GM18951 (cell line): ENCODE data around the gene ALLC.

Experiments
- POLR2A ChIP-seq: IDR thresholded peaks from 4 replicates; pipeline ENCODE4 v1.6.1; 2011; ENCODE audit warnings: mild to moderate bottlenecking; ENCODE audit not compliant: insufficient read length, insufficient read depth; ENCODE audit errors: extremely low read depth
- in situ Hi-C: fragments of 300-500 bp; cut with MboI; formaldehyde crosslinking; loops from one replicate; pipeline ENCODE4 v1.12.0; 2022; ENCODE audit warnings: low sequenced_read_pairs, mixed read lengths, inconsistent platforms; ENCODE audit not compliant: unreplicated experiment

The ALLC gene

DNA sequence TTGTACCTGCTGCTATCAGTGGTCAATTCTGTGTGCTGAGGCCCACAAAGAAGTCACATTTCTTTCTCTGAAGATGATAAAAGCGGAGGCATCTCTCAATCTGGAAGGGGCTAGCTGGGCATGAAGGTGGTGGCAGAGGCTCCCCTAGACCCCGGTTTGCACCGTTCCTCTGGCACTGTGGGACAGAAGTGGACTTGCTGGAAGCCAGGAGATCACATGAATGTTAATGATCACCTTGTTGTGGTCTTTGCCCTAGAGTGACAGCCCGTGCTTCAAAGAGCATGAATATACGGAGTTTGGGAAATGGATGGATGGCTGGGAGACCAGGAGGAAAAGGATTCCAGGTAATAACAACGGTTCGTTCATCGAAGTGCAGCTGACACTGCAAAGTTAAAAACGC, 20.2 kb downstream of the ALLC start:
- in situ Hi-C loops: no loop called here
- no peak for TF ChIP-seq POLR2A

DNA sequence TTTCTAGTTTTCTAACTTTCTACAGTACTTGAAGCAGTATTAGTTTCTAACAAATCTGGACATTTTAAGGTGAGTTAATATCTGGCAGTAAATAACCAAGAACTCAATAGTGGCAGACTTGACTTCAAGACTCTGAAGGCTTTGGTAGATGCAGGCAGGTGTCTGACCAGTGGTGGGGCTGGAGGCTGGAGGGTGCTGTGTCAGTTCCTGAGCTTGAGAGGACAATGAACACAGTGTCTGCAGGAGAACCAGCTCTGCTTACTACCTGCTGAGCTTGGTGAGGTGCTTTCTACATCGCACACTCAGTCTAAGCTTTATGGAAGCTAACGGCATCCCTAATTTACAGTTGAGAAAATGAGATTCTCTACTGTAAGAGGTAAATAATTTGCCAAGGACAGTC, 21.2 kb downstream of the ALLC start:
- in situ Hi-C loops: no loop called here
- TF ChIP-seq POLR2A: no peak

DNA sequence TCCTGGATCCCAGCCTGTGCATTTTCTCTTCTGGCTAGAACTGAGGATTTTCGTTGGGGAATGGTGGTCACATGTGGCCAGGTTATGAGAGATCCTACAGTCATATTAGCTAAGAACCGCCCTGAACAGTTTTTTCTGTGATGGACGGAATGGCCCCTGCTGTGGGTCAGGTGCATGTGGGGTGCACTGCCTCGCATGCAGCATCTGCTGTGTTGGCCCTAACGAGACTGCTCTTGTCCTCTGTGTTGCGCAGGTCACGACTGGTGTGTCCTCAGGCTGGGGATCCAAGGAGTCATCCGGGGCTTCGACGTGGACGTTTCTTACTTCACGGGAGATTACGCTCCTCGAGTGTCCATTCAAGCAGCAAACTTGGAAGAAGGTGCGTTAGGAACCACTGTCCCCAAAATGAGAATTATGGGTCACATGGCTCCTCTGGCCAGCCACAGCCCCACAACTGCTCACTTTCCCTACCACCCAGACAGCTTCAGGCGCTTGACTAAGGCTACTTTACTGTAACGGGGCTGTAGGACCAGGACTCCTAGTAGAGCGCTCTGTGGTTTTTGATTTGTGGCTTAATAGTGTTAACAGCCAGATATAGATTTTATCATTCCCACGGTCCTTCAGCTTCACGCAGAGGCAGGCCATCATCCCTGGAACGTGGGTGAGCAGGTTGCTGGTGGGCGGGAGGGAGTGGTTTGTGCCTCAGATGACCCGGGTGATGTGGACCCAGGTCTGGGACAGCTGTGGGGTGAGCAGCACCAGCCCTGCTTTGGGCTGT, 21.8 kb downstream of the ALLC start:
- no peak for TF ChIP-seq POLR2A
- in situ Hi-C loops: no loop called here

DNA sequence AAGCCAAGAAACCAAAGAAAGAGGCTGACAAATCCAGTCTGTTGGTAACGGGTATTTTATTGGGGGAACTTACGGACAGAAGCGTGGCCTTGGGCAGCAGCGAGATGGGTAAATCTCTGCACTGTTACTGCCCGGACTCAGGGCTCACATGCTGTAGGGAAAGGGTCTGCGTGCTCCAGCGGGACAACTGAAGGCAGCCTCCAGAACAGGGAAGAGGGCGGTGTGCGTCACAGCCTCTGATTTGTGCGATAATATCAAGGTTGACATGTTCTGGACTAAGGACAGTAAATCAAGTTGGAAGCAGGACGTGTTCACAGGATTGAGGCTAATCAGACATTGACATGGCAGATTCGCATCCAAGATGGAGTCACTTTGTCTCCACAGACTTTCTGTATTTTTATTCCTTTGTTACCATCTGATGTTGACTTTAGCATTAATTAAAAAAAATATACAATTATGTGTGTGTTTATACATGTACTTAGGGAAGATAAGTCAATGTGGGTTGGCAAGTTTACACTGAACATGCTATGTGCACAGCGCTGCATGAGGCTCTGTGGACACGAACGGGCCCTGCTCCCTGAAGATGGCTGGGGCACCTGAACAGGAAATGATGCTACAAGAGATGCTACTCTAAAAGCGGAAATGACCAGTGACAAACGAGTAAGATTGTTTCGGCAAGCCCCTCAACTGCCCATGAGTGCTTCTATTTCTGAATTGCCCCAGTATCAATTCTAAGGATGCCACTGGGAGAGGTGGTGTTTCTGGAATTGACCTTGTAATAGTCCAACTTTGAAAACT, 22.7 kb downstream of the ALLC start:
- no peak for TF ChIP-seq POLR2A
- in situ Hi-C loops: no loop called here

DNA sequence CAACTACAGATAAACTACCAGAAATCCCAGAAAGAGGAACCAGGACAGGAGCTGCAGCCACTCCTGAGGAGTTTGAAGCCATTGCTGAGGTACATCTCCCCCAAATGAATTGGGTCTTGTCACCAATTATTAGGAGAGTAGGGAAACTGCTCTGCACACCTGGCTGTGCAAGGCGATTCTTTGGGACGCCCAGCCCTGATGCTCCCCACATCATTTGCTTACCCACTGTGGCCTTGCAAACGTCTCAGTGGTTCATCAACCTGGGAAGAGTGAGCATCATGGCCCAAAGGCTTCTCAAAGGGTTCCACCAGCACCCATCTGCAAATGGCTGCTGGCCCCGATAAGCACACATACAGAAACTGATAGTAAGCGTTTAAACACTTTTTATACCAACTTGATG, 23.6 kb downstream of the ALLC start:
- TF ChIP-seq POLR2A: no peak
- in situ Hi-C loops: no loop called here

DNA sequence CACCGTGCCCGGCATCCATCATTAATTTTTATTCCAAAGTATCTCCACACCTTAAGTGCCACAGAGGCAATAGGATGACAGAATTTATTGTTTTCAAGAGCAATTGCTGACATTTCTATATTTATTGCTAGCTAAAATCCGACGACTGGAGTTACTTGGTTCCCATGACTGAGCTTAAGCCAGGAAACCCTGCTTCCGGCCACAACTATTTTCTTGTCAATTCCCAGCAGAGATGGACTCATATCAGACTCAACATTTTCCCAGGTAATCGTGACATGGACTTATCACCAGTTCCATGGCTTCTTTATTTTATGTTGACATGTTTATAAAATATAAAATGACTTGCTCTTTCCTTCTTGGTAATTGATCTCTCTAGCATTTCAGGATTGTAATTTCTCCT, 24.8 kb downstream of the ALLC start:
- TF ChIP-seq POLR2A: no peak
- in situ Hi-C loops: no loop called here

DNA sequence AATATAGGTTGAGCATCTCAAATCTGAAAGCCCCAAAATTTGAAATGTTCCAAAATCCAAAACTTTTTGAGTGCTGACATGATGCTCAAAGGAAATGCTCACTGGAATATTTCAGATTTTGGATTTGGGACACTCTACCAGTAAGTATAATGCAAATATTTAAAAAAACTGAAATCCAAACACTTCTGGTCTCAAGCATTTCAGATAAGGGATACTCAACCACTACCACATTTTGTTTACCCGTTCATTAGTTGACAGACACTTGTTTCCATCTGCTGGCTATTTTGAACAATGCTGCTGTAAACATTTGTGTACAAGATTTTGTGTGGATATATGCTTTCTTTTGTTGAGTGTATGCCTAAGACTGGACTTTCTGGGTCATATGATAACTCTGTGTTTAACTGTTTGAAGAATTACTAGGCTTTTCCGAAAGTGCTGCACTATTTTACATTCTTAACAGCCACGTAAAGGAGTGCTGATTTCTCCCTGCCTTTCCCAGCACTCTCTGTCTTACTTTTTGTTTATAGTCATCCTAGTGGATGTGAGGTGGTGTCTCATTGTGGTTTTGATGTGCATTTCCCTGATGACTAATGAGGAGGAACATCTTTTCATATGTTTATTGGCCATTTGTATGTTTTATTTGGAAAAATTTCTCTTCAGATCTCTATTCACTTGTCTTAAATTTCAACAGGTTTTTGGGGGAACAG, 25.9 kb downstream of the ALLC start:
- in situ Hi-C loops: no loop called here
- TF ChIP-seq POLR2A: no peak

DNA sequence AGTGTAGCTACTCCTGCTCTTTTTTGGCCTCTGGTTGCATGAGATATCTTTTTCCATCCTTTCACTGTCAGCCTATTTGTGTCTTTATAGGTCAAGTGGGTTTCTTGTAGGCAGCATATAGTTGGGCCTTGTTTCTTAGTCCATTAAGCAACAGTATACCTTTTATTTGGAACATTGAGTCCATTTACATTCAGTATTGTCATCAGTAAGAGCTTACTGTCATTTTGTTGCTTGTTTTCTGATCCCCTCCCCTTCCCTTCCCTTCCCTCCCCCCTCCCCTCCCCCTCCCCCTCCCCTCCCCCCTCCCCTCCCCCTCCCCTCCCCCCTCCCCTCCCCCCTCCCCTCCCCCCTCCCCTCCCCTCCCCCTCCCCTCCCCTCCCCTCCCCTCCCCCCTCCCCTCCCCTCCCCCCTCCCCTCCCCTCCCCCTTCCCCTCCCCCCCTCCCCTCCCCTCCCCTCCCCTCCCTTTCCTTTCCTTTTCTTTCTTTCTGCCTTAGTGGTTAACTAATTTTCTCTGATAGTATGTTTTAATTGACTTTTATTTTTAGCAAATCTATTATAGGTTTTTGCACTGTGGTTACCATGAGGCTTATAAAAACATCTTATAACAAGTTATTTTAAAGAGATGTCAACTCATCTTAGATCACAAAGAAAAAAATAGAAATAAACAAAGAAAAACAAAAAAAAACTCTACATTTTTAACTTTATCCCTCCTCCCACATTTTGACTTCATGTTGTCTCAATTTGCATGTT, 32.2 kb downstream of the ALLC start:
- in situ Hi-C loops: no loop called here
- no peak for TF ChIP-seq POLR2A

DNA sequence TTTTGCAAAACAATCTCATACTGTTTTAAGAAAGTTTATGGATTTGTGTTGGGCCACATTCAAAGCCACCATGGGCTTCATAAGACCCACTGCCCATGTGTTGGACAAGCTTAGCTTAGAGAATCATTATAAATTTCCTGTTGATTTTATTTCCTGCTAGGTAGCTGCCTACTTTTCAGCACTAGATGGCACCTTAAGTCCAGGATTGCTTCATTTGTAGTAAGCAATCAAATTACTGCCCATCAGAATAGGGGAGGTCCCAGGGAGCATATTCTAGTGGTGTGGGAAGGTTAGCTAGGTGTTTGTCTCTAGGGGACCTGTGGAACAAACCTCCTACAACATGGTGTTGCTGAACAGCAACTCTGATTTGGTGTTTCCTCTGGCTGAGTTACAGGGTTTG, 34.4 kb downstream of the ALLC start:
- no peak for TF ChIP-seq POLR2A
- in situ Hi-C loops: no loop called here

DNA sequence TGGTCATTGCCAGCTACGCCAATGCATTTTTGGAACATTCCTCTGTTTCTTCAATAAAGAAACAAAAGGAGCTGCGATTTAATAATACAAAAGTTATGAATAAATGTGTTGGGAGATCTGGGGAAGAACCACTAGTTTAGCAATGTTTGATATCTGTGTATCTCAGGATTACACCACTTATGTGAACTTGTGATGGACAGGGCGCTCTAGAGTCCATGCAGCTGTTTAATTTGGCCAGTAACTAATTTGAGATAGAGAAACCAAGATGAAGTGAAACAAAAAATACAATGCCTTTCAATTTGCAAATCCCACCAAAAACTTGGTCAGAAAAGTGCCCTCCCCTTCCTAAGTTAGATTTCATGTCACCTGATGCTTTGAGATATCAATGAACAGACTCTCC, 38.5 kb downstream of the ALLC start:
- TF ChIP-seq POLR2A: no peak
- in situ Hi-C loops: no loop called here

DNA sequence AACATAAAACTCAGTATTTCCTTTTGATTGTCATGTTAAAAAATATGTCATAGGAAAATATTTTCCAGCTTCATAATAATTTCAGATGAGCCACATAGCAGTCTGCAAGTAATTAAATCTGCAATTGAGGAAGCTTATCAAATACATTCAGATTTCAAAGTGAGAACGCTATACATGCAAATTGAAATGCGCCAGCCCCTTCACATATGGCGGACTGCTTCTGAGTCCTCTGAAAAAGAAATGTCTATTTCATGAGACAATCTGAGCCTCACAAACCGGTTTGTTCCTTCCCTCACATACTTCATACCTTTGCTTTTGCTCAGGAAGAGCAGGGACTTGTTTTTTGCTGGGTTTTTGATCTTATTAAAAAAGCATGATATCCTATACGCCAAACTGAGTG, 43.1 kb downstream of the ALLC start:
- TF ChIP-seq POLR2A: no peak
- in situ Hi-C loops: no loop called here

DNA sequence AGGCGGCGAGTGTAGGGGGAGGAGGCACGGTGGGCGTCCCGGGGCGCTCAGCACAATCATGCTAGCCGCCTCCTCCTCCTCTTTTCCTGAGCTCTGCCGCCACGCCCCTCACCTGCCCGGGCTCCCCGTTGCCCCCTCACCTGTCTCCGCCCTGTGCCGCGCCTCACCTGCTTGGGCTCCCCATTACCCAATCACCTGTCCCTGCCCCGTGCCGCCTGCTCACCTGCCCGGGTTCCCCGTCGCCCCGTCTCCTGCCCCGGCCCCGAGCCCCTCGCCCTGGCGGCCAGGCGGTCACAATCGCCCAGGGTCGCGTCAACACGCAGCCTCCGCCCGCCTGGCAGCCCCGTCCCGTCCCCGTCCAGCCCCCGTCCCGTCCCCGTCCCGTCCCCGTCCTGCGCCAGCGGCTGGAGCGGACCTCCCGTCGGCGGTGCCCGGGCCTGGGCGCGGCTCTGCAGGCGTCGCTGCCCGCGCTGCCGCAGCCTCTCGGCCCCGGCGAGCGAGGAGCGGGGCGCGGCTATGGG, 45.3 kb downstream of the ALLC start, which contains the start of gene DCDC2C:
TSS of gene DCDC2C (plus strand) at position 340 of the 521 bp plus-strand sequence. CDS start at position 517, 177 bp downstream.
- TF ChIP-seq POLR2A: no peak

DNA sequence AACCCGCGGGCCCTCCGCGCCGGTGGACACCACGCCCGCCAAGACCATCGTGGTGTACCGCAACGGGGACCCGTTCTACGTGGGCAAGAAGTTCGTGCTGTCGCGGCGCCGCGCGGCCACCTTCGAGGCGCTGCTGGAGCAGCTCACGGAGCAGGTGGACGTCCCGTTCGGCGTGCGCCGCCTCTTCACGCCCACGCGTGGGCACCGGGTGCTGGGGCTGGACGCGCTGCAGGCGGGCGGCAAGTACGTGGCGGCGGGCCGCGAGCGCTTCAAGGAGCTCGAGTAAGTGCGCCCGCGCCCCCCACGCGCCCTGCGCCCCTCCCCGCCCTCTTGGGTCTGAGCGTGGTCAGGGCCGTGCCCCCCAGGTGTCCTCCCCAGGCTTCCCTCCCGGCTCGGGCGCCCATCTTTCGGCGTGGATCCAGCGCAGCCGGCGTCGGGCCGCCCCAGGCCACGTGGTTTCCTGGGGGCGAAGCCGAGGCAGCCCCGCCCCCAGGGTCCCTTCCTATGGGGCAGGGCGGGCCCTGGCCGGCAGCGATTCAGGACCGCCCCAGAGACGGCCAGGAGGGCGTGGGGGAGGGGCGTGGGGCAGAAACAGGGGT, 45.9 kb downstream of the ALLC start:
- in situ Hi-C loops: no loop called here
- no peak for TF ChIP-seq POLR2A

More for the DNA sequence above, 45.3 kb downstream of the ALLC start, which contains the start of gene DCDC2C:
- in situ Hi-C loops: no loop called here

DNA sequence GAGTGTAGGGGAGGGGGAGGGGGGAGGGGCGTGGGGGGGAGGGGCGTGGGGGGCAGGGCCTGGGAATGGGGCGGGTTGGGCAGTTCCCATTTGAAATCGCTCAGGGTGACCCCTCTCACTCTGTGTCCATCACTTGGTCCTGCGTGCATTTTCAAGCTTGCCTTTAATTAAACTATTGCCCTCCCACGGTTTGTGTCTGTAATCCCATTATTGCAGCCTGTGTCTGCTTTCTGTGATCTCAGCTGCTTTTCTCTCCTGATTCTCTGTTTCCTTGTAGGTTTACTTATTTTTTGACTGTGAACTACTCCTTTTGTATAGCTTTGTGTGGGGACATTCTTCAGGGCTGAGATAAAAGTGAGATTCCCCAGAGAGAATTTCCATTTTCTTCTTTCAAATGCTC, 46.7 kb downstream of the ALLC start:
- in situ Hi-C loops: no loop called here
- TF ChIP-seq POLR2A: no peak
